SK-N-SH treated with all-trans-retinoic acid at 6 μM for 48 hours (cell line): ENCODE results near the gene MMP21.

Experiments used
- BACH2 ChIP-seq: fragments of 250-450 bp; sonication (Bioruptor Pico); IDR thresholded peaks from 2 replicates; pipeline ENCODE4 v1.9.0; 2021; ENCODE audit warnings: mild to moderate bottlenecking, borderline replicate concordance
- CREB5 ChIP-seq: fragments of 250-450 bp; sonication (Bioruptor Pico); IDR thresholded peaks from 2 replicates; pipeline ENCODE4 v1.5.1; 2020; ENCODE audit warnings: low read depth, mild to moderate bottlenecking, moderate library complexity
- PPARA ChIP-seq: fragments of 250-450 bp; sonication (Bioruptor Pico); IDR thresholded peaks from 2 replicates; pipeline ENCODE4 v1.5.0; 2020; ENCODE audit warnings: mild to moderate bottlenecking, borderline replicate concordance
- RARB ChIP-seq: fragments of 250-450 bp; sonication (Bioruptor Pico); IDR thresholded peaks from 2 replicates; pipeline ENCODE4 v1.8.0; 2021; ENCODE audit warnings: mild to moderate bottlenecking, moderate library complexity
- SNAI2 ChIP-seq: fragments of 250-450 bp; sonication (Bioruptor Pico); IDR thresholded peaks from 2 replicates; pipeline ENCODE4 v1.5.0; 2020; ENCODE audit warnings: mild to moderate bottlenecking, moderate library complexity
- ZFP30 ChIP-seq: fragments of 450-650 bp; formaldehyde crosslinking; IDR thresholded peaks from 2 replicates; pipeline ENCODE4 v1.5.0; 2022; ENCODE audit warnings: mild to moderate bottlenecking, moderate library complexity
- ZNF8 ChIP-seq: fragments of 450-650 bp; formaldehyde crosslinking; IDR thresholded peaks from 2 replicates; pipeline ENCODE4 v1.5.0; 2020; ENCODE audit warnings: mild to moderate bottlenecking, moderate library complexity
- TF ChIP-seq, protein P1 (sequence below): fragments of 250-450 bp; sonication (Bioruptor Pico); IDR thresholded peaks from 2 replicates; pipeline ENCODE4 v1.5.0; 2020; ENCODE audit warnings: mild to moderate bottlenecking, moderate library complexity

DNA sequence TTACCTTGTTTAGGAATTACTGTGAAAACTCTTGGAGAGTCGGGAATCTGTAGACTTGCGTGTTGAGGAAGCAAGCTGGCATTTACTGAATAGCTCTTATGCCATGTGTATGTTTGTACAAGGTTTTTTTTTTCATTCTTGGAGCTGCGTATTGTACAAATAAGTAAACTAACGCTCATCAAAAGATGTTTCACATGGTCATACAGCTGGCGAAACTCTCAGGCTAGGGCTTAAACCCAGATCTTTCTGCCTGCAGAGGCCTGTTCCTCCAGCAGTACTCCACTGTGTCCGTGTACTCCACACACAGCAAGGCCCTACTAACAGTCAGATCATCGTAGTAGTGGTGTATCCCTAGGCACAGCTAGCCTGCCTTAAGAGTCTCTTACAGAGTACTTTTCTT lies 48.7 kb downstream of the MMP21 start:
- TF ChIP-seq BACH2 (CRISPR knock-in tag) (no peak), RARB (CRISPR knock-in tag) (no peak), ZNF8 (no peak), CREB5 (no peak), PPARA (no peak), SNAI2 (CRISPR knock-in tag) (no peak), ZFP30 (CRISPR knock-in tag) (no peak)
- TF ChIP-seq, protein P1, sequence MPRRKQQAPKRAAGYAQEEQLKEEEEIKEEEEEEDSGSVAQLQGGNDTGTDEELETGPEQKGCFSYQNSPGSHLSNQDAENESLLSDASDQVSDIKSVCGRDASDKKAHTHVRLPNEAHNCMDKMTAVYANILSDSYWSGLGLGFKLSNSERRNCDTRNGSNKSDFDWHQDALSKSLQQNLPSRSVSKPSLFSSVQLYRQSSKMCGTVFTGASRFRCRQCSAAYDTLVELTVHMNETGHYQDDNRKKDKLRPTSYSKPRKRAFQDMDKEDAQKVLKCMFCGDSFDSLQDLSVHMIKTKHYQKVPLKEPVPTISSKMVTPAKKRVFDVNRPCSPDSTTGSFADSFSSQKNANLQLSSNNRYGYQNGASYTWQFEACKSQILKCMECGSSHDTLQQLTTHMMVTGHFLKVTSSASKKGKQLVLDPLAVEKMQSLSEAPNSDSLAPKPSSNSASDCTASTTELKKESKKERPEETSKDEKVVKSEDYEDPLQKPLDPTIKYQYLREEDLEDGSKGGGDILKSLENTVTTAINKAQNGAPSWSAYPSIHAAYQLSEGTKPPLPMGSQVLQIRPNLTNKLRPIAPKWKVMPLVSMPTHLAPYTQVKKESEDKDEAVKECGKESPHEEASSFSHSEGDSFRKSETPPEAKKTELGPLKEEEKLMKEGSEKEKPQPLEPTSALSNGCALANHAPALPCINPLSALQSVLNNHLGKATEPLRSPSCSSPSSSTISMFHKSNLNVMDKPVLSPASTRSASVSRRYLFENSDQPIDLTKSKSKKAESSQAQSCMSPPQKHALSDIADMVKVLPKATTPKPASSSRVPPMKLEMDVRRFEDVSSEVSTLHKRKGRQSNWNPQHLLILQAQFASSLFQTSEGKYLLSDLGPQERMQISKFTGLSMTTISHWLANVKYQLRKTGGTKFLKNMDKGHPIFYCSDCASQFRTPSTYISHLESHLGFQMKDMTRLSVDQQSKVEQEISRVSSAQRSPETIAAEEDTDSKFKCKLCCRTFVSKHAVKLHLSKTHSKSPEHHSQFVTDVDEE (CRISPR knock-in tag): no peak
